ENCODE results near the gene ZNF444. TPM values are rescaled to one million over a fixed set of nuclear protein-coding genes. Genes with fewer than 3 reads are reported as not detected.
"Not testable (repeated sequence)": the region's sequence is repeated elsewhere in the genome, so short reads cannot be mapped to it uniquely, and the experiment has no call there.

ZNF444 gene
- total RNA-seq, 1 experiment from 2014 or later, result 40.0 TPM

GRCh38 chr19:56191711-56192110, 50.6 kb downstream of the ZNF444 start:
- H3K79me2 ChIP-seq (ENCODE audit: low read length), result no peaks in the 10 kb centered on the region
- no peak for ATAC-seq
- ChIA-PET POLR2A (ENCODE audit: unreplicated experiment) (no interaction called here), CTCF (no interaction called here)
- BruUV-seq (replicated peaks), result no TSS peak
- peaks cover 20% of the 10 kb centered on the region for H3K27me3 ChIP-seq (ENCODE audit: low read length)
- H3K4me2 ChIP-seq (ENCODE audit: low read length), result no peak overlapping the region
- H3K36me3 ChIP-seq (ENCODE audit: low read depth, low read length), result no peaks in the 10 kb centered on the region
- H3K4me3 ChIP-seq (ENCODE audit: low read length), result no peak overlapping the region
- H3K9me2 ChIP-seq (replicated peaks; ENCODE audit: low read length), result no peaks in the 10 kb centered on the region
- intact Hi-C loops (cut with micrococcal nuclease), result no loop called here
- H3K9ac ChIP-seq (ENCODE audit: low read length), result no peak overlapping the region
- no peak overlapping the region for H2AFZ ChIP-seq (ENCODE audit: low read length)
- no peak for DNase-seq
- no peak overlapping the region for H3K27ac ChIP-seq (ENCODE audit: low read length)
- no peaks in the 10 kb centered on the region for H4K20me1 ChIP-seq (ENCODE audit: low read length)
- no peaks in the 10 kb centered on the region for H3K4me1 ChIP-seq (ENCODE audit: insufficient read depth, low read length)
- TF ChIP-seq EZH2phosphoT487 (IDR thresholded peaks at IDR 0.05; ENCODE audit: borderline replicate concordance, low read length), result no peak
- no peaks in the 10 kb centered on the region for H3K9me3 ChIP-seq (ENCODE audit: low read length)
- H3F3A ChIP-seq (ENCODE audit: low read length, unreplicated experiment), result no peaks in the 10 kb centered on the region

GRCh38 chr19:56193981-56194640, 53.0 kb downstream of the ZNF444 start:
- Histone ChIP-seq H3K79me2 (ENCODE audit: low read length) (no peaks in the 10 kb centered on the region), H3K9ac (ENCODE audit: low read length) (no peak overlapping the region), H3K27me3 (ENCODE audit: low read length) (peaks cover 29% of the 10 kb centered on the region), H3K9me3 (ENCODE audit: low read length) (no peaks in the 10 kb centered on the region), H3K9me2 (replicated peaks; ENCODE audit: low read length) (no peaks in the 10 kb centered on the region), H3K36me3 (ENCODE audit: low read depth, low read length) (no peaks in the 10 kb centered on the region), H3K4me3 (ENCODE audit: low read length) (no peak overlapping the region), H2AFZ (ENCODE audit: low read length) (no peak overlapping the region), H3K4me2 (ENCODE audit: low read length) (no peak overlapping the region), H3F3A (ENCODE audit: low read length, unreplicated experiment) (no peaks in the 10 kb centered on the region), H3K27ac (ENCODE audit: low read length) (no peak overlapping the region), H4K20me1 (ENCODE audit: low read length) (no peaks in the 10 kb centered on the region), H3K4me1 (ENCODE audit: insufficient read depth, low read length) (no peaks in the 10 kb centered on the region)
- ChIA-PET POLR2A (ENCODE audit: unreplicated experiment) (no interaction called here), CTCF (no interaction called here)
- no peak for TF ChIP-seq EZH2phosphoT487 (IDR thresholded peaks at IDR 0.05; ENCODE audit: borderline replicate concordance, low read length)
- TF ChIP-seq EZH2 (IDR thresholded peaks at IDR 0.05; ENCODE audit: low read length, unreplicated experiment), result no peak
- TF ChIP-seq CTCF (conservative IDR thresholded peaks at IDR 0.05; ENCODE audit: low read depth, low read length), result no peak
- DNase-seq, result no peak
- intact Hi-C loops (cut with micrococcal nuclease), result no loop called here
- BruUV-seq (replicated peaks), result no TSS peak
- ATAC-seq, result no peak

- H3K79me2 ChIP-seq (ENCODE audit: low read length); ATAC-seq; CTCF ChIA-PET; H3F3A ChIP-seq (ENCODE audit: low read length, unreplicated experiment); H2AFZ ChIP-seq (ENCODE audit: low read length); H3K27ac ChIP-seq (ENCODE audit: low read length); H3K9me2 ChIP-seq (replicated peaks; ENCODE audit: low read length); H3K9ac ChIP-seq (ENCODE audit: low read length); DNase-seq; H3K4me1 ChIP-seq (ENCODE audit: insufficient read depth, low read length); BruUV-seq (replicated peaks); POLR2A ChIA-PET (ENCODE audit: unreplicated experiment); H3K36me3 ChIP-seq (ENCODE audit: low read depth, low read length); H4K20me1 ChIP-seq (ENCODE audit: low read length); H3K4me2 ChIP-seq (ENCODE audit: low read length); H3K4me3 ChIP-seq (ENCODE audit: low read length); H3K9me3 ChIP-seq (ENCODE audit: low read length); intact Hi-C loops (cut with micrococcal nuclease): not testable (repeated sequence)
- H3K27me3 ChIP-seq (ENCODE audit: low read length), result peaks cover 53% of the 10 kb centered on the region
These were observed 56.6 kb downstream of the ZNF444 start, which contains the start of gene ZSCAN5B for GRCh38 chr19:56197646-56198045. Gene ZSCAN5B (minus strand): TSS chr19:56197783. CDS start chr19:56193052, 4,731 bp downstream.

GRCh38 chr19:56199687-56200086, 58.6 kb downstream of the ZNF444 start:
- ATAC-seq (no peak), DNase-seq (no peak)
- intact Hi-C loops (cut with micrococcal nuclease), result no loop called here
- no peak overlapping the region for H3K9ac ChIP-seq (ENCODE audit: low read length)
- no peak overlapping the region for H2AFZ ChIP-seq (ENCODE audit: low read length)
- no peaks in the 10 kb centered on the region for H3K36me3 ChIP-seq (ENCODE audit: low read depth, low read length)
- H3K4me1 ChIP-seq (ENCODE audit: insufficient read depth, low read length), result no peaks in the 10 kb centered on the region
- H3K4me3 ChIP-seq (ENCODE audit: low read length), result no peak overlapping the region
- H3K4me2 ChIP-seq (ENCODE audit: low read length), result no peak overlapping the region
- no peaks in the 10 kb centered on the region for H4K20me1 ChIP-seq (ENCODE audit: low read length)
- ChIA-PET CTCF (no interaction called here), POLR2A (ENCODE audit: unreplicated experiment) (no interaction called here)
- no TSS peak for BruUV-seq (replicated peaks)
- no peak overlapping the region for H3K27ac ChIP-seq (ENCODE audit: low read length)
- no peaks in the 10 kb centered on the region for H3K79me2 ChIP-seq (ENCODE audit: low read length)
- no peaks in the 10 kb centered on the region for H3K9me2 ChIP-seq (replicated peaks; ENCODE audit: low read length)
- no peak for TF ChIP-seq EZH2 (IDR thresholded peaks at IDR 0.05; ENCODE audit: low read length, unreplicated experiment)
- TF ChIP-seq EZH2phosphoT487 (IDR thresholded peaks at IDR 0.05; ENCODE audit: borderline replicate concordance, low read length), result no peak
- no peak for TF ChIP-seq CTCF (conservative IDR thresholded peaks at IDR 0.05; ENCODE audit: low read depth, low read length)
- H3K27me3 ChIP-seq (ENCODE audit: low read length), result peaks cover 49% of the 10 kb centered on the region
- H3F3A ChIP-seq (ENCODE audit: low read length, unreplicated experiment), result no peaks in the 10 kb centered on the region
- H3K9me3 ChIP-seq (ENCODE audit: low read length), result no peaks in the 10 kb centered on the region
